Right lobe of liver (tissue), 6 donors: Measurements from ENCODE around the gene RBBP8. TPM values are rescaled to one million over a fixed set of nuclear protein-coding genes. Genes with fewer than 3 reads are reported as not detected.

Source experiments
- ATAC-seq, 4 donors: fragments of 200-7000 bp; cut with Tn5 transposase; one replicate each; pipeline ENCODE4 v1.9.1; 2020; ENCODE audit warnings: mild to moderate bottlenecking in 4 of 4, moderate library complexity in 4 of 4
- DNase-seq, 3 donors: peaks; one replicate each; pipeline ENCODE4 v3.0.0-alpha.2; 2020
- H3K27ac ChIP-seq, 3 donors: fragments of 200-600 bp; one replicate each; pipeline ENCODE4 v1.8.0; 2022
- H3K27me3 ChIP-seq, 2 donors: fragments of 200-600 bp; one replicate each; pipeline ENCODE4 v1.8.0; 2022
- H3K36me3 ChIP-seq, 4 donors: fragments of 200-600 bp; sonication (generic) in 1 of 4; one replicate each; pipeline versions ENCODE4 v1.5.1 to v1.8.0; 2017 to 2022; ENCODE audit warnings: control low read depth in 1 of 4
- H3K4me1 ChIP-seq, 4 donors: fragments of 200-600 bp; sonication (generic) in 1 of 4; one replicate each; pipeline versions ENCODE4 v1.5.1 to v1.8.0; 2017 to 2022; ENCODE audit warnings: control low read depth in 1 of 4
- H3K4me3 ChIP-seq, 3 donors: fragments of 200-600 bp; one replicate each; pipeline ENCODE4 v1.8.0; 2022
- H3K9me3 ChIP-seq, 4 donors: fragments of 200-600 bp; sonication (generic) in 1 of 4; one replicate each; pipeline versions ENCODE4 v1.5.1 to v1.8.0; 2017 to 2022; ENCODE audit warnings: control low read depth in 1 of 4
- CTCF ChIP-seq, 4 donors: fragments of 200-600 bp in 3 of 4; fragments of 450-650 bp in 1 of 4; IDR thresholded peaks; one replicate each; pipeline versions ENCODE4 v1.5.1 to v1.8.0; 2016 to 2022; ENCODE audit warnings: antibody characterized with exemption in 4 of 4, mild to moderate bottlenecking in 2 of 4
- POLR2A ChIP-seq: fragments of 450-650 bp; IDR thresholded peaks from one replicate; pipeline ENCODE4 v1.6.1; 2017; ENCODE audit warnings: antibody characterized with exemption, mild to moderate bottlenecking
- WGBS: methylation state at CpG from one replicate; pipeline ENCODE4 v1.1.6; 2018; ENCODE audit warnings: low coverage, low lambda C conversion rate; ENCODE audit not compliant: insufficient coverage; ENCODE audit errors: missing lambda C conversion rate; 5-methylcytosine and 5-hydroxymethylcytosine counted together
- intact Hi-C, 2 donors: fragments of 100-400 bp; cut with DNase I; formaldehyde crosslinking; loops; one replicate each; pipeline versions ENCODE4 v1.11.2 to v1.14.1; 2022
- total RNA-seq, 6 experiments: library from RNA; depleted of rRNA in 2 of 6; stranded (reverse); fragments of >200 nt in 2 of 6; fragmentation: NEBNext Ultra II Directional in 3 of 6; extraction: Animal tissue kit (Norgen Biotek cat#: 25700) in 3 of 6; gene quantifications; one replicate each; pipeline versions ENCODE4 v1.1.0 to v1.2.4, GENCODE V29; 2016 to 2023
- donor health status: DM: no; HTN: yes; CAD: no.
- donor health status: DM: no; HTN: no; CAD: no.
- donor health status: DM: no; HTN: no; CAD: no.
- donor health status: DM: no; HTN: yes; CAD: no.
- donor health status: DM: no; HTN: yes; CAD: no.

RBBP8 gene
- total RNA-seq, 6 experiments from 2014 or later = 8.3 to 24.9 (median 12.4) TPM

DNA sequence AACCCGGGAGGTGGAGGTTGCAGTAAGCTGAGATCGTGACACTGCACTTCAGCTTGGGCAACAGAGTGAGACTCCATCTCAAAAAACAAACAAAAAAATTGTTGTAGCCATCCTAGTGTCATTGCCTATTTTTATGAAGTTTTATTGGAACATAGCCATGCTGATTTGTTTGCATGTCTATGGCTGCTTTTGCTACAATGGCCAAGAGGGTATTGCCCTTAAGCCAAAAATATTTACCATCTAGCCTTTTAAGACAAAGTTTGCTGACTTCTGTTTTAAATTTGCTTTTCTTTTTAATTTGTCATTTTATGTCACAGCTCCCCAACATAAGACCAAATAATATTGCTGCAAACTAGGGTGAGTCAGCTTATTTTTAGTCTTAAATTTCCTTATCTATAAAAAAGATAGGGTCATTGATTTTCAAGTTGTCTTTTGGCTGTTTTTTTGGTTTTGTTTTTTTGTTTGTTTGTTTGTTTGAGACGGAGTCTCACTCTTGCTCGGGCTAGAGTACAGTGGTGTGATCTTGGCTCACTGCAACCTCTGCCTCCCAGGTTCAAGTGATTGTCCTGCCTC lies 132.2 kb downstream of the RBBP8 start:
- ATAC-seq (no peak), DNase-seq (no peak)
- H3K36me3 ChIP-seq = no peaks in the 10 kb centered on the region
- no peaks in the 10 kb centered on the region for H3K9me3 ChIP-seq
- no peak overlapping the region for H3K27ac ChIP-seq
- intact Hi-C loops = no loop called here
- no peak overlapping the region for H3K4me3 ChIP-seq
- H3K27me3 ChIP-seq = no peaks in the 10 kb centered on the region
- peaks cover 0 to 17% (median 0%) of the 10 kb centered on the region in 4 donors for H3K4me1 ChIP-seq
- WGBS = 44% methylated on average over 4 of the region's 4 CpGs
- TF ChIP-seq CTCF (IDR thresholded peaks at IDR 0.05) = no peak
- TF ChIP-seq POLR2A = no peak

DNA sequence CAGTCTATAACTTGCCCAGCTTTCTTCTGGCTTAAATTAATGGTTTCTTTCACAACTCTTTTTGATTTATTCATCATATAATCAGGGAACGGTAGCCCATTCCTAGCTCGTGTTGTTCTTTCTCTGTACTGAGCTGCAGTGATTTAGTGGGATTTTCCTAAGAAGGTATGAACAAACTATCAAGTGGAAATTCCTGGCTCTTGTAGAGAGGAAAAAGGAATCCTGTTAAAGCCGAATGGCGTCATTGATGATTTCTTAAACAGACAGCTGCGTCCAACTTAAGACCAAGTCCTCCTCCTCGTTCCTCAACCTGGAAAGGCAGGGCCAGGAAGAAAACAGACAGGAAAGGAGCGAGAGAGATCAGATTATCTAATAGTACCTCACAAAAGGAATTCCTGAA lies 132.9 kb downstream of the RBBP8 start:
- no peak overlapping the region for H3K4me3 ChIP-seq
- no peak for TF ChIP-seq POLR2A
- no peak for TF ChIP-seq CTCF (IDR thresholded peaks at IDR 0.05)

DNA sequence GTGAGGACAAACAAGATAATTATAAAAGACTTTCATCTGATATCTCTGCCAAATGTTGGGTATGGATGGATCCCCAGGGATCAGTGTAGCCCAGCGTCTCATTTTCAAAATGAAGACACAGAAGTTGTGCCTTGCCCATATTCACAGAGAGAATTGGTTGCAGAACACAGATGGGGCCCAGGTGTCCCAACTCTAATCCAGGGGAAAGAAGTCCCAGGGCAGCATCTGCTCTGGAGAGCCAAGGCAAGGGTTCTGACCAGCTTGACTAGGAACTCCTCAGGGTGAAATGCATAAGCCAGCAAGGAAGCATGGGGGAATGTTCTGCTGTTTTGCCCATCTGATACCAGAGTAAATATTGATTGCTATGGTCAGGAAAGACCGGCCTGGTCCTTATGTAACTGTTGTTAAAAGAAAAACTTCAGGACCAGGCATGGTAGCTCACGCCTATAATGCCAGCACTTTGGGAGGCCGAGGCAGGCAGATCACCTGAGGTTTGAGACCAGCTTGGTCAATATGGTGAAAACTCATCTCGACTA lies 133.4 kb downstream of the RBBP8 start:
- peaks cover 0 to 17% (median 0%) of the 10 kb centered on the region in 4 donors for H3K4me1 ChIP-seq
- 70% methylated on average over 5 of the region's 5 CpGs for WGBS
- TF ChIP-seq CTCF (IDR thresholded peaks at IDR 0.05) (no peak), POLR2A (no peak)
- DNase-seq = no peak
- peak; percentile 49 to 71 (median 58) for ATAC-seq
- H3K4me3 ChIP-seq = no peak overlapping the region
- intact Hi-C loops = no loop called here
- H3K9me3 ChIP-seq = no peaks in the 10 kb centered on the region
- H3K36me3 ChIP-seq = no peaks in the 10 kb centered on the region
- H3K27ac ChIP-seq = no peak overlapping the region
- H3K27me3 ChIP-seq = no peaks in the 10 kb centered on the region

More for the DNA sequence above, 132.9 kb downstream of the RBBP8 start:
- Histone ChIP-seq H3K9me3 (no peaks in the 10 kb centered on the region), H3K4me1 (peaks cover 0 to 17% (median 0%) of the 10 kb centered on the region in 4 donors), H3K27me3 (no peaks in the 10 kb centered on the region), H3K36me3 (no peaks in the 10 kb centered on the region), H3K27ac (no peak overlapping the region)
- intact Hi-C loops = no loop called here
- 72% methylated on average over 7 of the region's 7 CpGs for WGBS
- DNase-seq (no peak), ATAC-seq (no peak)

GRCh38 chr18:23067236-23067635 lies 134.1 kb downstream of the RBBP8 start:
- Histone ChIP-seq H3K27ac (no peak overlapping the region), H3K9me3 (no peaks in the 10 kb centered on the region), H3K36me3 (no peaks in the 10 kb centered on the region), H3K27me3 (no peaks in the 10 kb centered on the region), H3K4me1 (peaks cover 0 to 17% (median 0%) of the 10 kb centered on the region in 4 donors), H3K4me3 (no peak overlapping the region)
- intact Hi-C loops = no loop called here
- DNase-seq (no peak), ATAC-seq (peak in 3 of 4 donors; percentile 32 to 63 (median 42))
- WGBS = 28% methylated on average over 4 of the region's 4 CpGs
- TF ChIP-seq CTCF (IDR thresholded peaks at IDR 0.05) (no peak), POLR2A (no peak)
